Esophagus muscularis mucosa (tissue), 4 donors: Measurements from ENCODE around the gene SUGP2. TPM values are rescaled to one million over a fixed set of nuclear protein-coding genes. Genes with fewer than 3 reads are reported as not detected.

Source experiments
- DNase-seq: peaks from one replicate; pipeline ENCODE4 v3.0.0-alpha.2; 2017; ENCODE audit errors: extremely low spot score
- H3K27ac ChIP-seq, 4 donors: fragments of 200-600 bp; sonication (generic); replicated peaks in 1 of 4; 1 replicate in 3 of 4; 2 replicates in 1 of 4; pipeline ENCODE4 v1.5.1; 2016 to 2019; ENCODE audit warnings: mild to moderate bottlenecking in 1 of 4
- H3K27me3 ChIP-seq, 4 donors: fragments of 200-600 bp; sonication (generic); one replicate each; pipeline versions ENCODE4 v1.5.1 to v1.6.0; 2016 to 2019
- H3K36me3 ChIP-seq, 4 donors: fragments of 200-600 bp; sonication (generic); one replicate each; pipeline ENCODE4 v1.5.1; 2016 to 2019
- H3K4me1 ChIP-seq, 4 donors: fragments of 200-600 bp; sonication (generic); one replicate each; pipeline ENCODE4 v1.5.1; 2016 to 2019
- H3K4me3 ChIP-seq, 4 donors: fragments of 200-600 bp; sonication (generic); 1 replicate in 2 of 4; 2 replicates in 2 of 4; pipeline ENCODE4 v1.5.1; 2016 to 2019; ENCODE audit warnings: mild to moderate bottlenecking in 4 of 4, moderate library complexity in 1 of 4
- H3K9me3 ChIP-seq, 4 donors: fragments of 200-600 bp; sonication (generic); 1 replicate in 3 of 4; 2 replicates in 1 of 4; pipeline ENCODE4 v1.5.1; 2016 to 2019
- CTCF ChIP-seq, 3 experiments: fragments of 200-600 bp in 2 of 3; fragments of 450-650 bp in 1 of 3; sonication (generic) in 2 of 3; IDR thresholded peaks; one replicate each; pipeline ENCODE4 v1.5.1; 2017 to 2019; ENCODE audit warnings: antibody characterized with exemption in 3 of 3, mild to moderate bottlenecking in 2 of 3, moderate library complexity in 1 of 3
- EP300 ChIP-seq: sonication (generic); formaldehyde crosslinking; IDR thresholded peaks from one replicate; pipeline ENCODE4 v1.6.1; 2017; ENCODE audit warnings: antibody characterized with exemption
- POLR2A ChIP-seq: fragments of 450-650 bp; IDR thresholded peaks from one replicate; pipeline ENCODE4 v1.6.1; 2017; ENCODE audit warnings: antibody characterized with exemption, moderate library complexity, mild to moderate bottlenecking, low read depth
- POLR2AphosphoS5 ChIP-seq, 2 donors: sonication (generic); formaldehyde crosslinking; IDR thresholded peaks; one replicate each; pipeline ENCODE4 v1.6.1; 2017; ENCODE audit warnings: antibody characterized with exemption in 2 of 2
- WGBS: methylation state at CpG from one replicate; pipeline ENCODE4 v1.1.5; 2018; 5-methylcytosine and 5-hydroxymethylcytosine counted together
- intact Hi-C: fragments of 100-400 bp; cut with DNase I; formaldehyde crosslinking; loops from one replicate; pipeline ENCODE4 v1.15.1; 2023
- total RNA-seq, 4 donors: library from RNA; depleted of rRNA; stranded (reverse); fragments of >200 nt; gene quantifications; one replicate each; pipeline versions ENCODE4 v1.1.0 to v1.2.1, GENCODE V29; 2016

The SUGP2 gene
- total RNA-seq, 4 donors from 2014 or later: 23.1 to 45.7 (median 32.0) TPM

DNA sequence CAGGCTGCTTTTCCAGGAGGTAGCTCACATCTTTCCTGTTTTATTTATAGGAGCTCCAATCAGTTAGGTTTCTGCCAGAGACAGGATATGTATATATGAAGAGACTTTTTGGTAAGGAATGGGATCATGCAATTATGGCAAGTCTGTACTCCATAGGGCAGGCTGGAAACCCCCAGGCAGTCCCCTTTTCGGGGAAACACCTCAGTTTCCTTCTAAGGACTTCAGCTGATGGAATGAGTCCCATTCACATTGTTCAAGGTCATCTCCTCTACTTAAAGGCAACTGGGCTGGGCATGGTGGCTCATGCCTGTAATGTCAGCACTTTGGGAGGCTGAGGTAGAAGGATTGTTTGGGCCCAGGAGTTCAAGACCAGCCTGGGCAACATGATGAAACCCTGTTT lies 19.6 kb upstream of the SUGP2 start:
- Histone ChIP-seq H3K4me3 (no peak overlapping the region), H3K36me3 (peaks cover 38 to 89% (median 77%) of the 10 kb centered on the region in 4 donors), H3K9me3 (no peaks in the 10 kb centered on the region), H3K27ac (no peak overlapping the region), H3K27me3 (no peaks in the 10 kb centered on the region), H3K4me1 (no peaks in the 10 kb centered on the region)
- intact Hi-C loops: loop anchor here (5.0 kb wide), 1 partner anchor 84 kb away; the partner anchor contains the start of gene TMEM161A
- no peak for DNase-seq
- TF ChIP-seq POLR2AphosphoS5 (IDR thresholded peaks at IDR 0.05) (no peak), EP300 (no peak), POLR2A (no peak), CTCF (IDR thresholded peaks at IDR 0.05) (no peak)
- 88% methylated on average over 1 of the region's 1 CpG for WGBS

DNA sequence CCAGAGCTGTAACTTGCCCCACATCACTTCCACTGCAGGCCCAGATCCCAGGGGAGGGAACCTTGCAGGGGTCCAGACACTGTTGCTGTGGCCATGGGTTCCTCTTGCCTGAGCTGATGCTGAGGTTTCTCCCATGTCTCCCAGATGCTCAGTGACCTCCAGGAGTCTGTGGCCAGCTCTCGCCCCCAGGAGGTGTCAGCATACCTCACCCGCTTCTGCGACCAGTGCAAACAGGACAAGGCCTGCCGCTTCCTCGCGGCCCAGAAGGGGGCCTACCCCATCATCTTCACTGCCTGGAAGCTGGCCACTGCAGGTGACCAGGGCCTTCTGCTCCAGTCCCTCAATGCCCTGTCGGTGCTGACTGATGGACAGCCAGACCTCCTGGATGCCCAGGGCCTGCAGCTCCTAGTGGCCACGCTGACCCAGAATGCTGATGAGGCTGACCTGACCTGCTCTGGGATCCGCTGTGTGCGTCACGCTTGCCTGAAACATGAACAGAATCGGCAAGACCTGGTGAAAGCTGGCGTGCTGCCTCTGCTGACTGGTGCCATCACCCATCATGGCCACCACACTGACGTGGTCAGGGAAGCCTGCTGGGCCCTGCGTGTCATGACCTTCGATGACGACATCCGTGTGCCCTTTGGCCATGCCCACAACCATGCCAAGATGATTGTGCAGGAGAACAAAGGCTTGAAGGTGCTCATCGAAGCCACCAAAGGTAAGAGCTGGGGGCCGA lies 18.3 kb upstream of the SUGP2 start:
- no peak overlapping the region for H3K27ac ChIP-seq
- no peaks in the 10 kb centered on the region for H3K4me1 ChIP-seq
- DNase-seq: no peak
- intact Hi-C loops: loop anchor here (5.0 kb wide), 1 partner anchor 86 kb away; the partner anchor contains the start of gene TMEM161A
- no peak overlapping the region for H3K4me3 ChIP-seq
- no peak for TF ChIP-seq POLR2AphosphoS5 (IDR thresholded peaks at IDR 0.05)
- no peak for TF ChIP-seq EP300
- TF ChIP-seq CTCF (IDR thresholded peaks at IDR 0.05): no peak
- no peak for TF ChIP-seq POLR2A
- H3K27me3 ChIP-seq: no peaks in the 10 kb centered on the region
- peaks cover 25 to 86% (median 73%) of the 10 kb centered on the region in 4 donors for H3K36me3 ChIP-seq
- H3K9me3 ChIP-seq: no peaks in the 10 kb centered on the region
- WGBS: 100% methylated on average over 17 of the region's 20 CpGs

- no peak overlapping the region for H3K27ac ChIP-seq
- H3K4me3 ChIP-seq: no peak overlapping the region
- H3K4me1 ChIP-seq: no peaks in the 10 kb centered on the region
- H3K9me3 ChIP-seq: no peaks in the 10 kb centered on the region
- TF ChIP-seq POLR2A (no peak), CTCF (IDR thresholded peaks at IDR 0.05) (no peak), POLR2AphosphoS5 (IDR thresholded peaks at IDR 0.05) (no peak), EP300 (no peak)
- no peak for DNase-seq
- H3K36me3 ChIP-seq: peaks cover 24 to 87% (median 67%) of the 10 kb centered on the region in 4 donors
- 98% methylated on average over 2 of the region's 2 CpGs for WGBS
- H3K27me3 ChIP-seq: no peaks in the 10 kb centered on the region
- intact Hi-C loops: loop anchor here (5.0 kb wide), 1 partner anchor 87 kb away; the partner anchor contains the start of gene TMEM161A
Observed at GRCh38 chr19:19050731-19051130, 17.4 kb upstream of the SUGP2 start.

- no peaks in the 10 kb centered on the region for H3K9me3 ChIP-seq
- no peaks in the 10 kb centered on the region for H3K27me3 ChIP-seq
- peaks cover 17 to 84% (median 62%) of the 10 kb centered on the region in 4 donors for H3K36me3 ChIP-seq
- intact Hi-C loops: loop anchor here (5.0 kb wide), 1 partner anchor 87 kb away; the partner anchor contains the start of gene TMEM161A
- H3K4me1 ChIP-seq: no peaks in the 10 kb centered on the region
- DNase-seq: no peak
- no peak overlapping the region for H3K27ac ChIP-seq
- 85% methylated on average over 4 of the region's 4 CpGs for WGBS
- TF ChIP-seq POLR2AphosphoS5 (IDR thresholded peaks at IDR 0.05) (no peak), EP300 (no peak), CTCF (IDR thresholded peaks at IDR 0.05) (no peak), POLR2A (no peak)
- no peak overlapping the region for H3K4me3 ChIP-seq
Observed at GRCh38 chr19:19050104-19050503, 16.8 kb upstream of the SUGP2 start.
